HUES6 (cell line): Measurements from ENCODE around the gene TMEM170A.
"Not testable (repeated sequence)": the region's sequence is repeated elsewhere in the genome, so short reads cannot be mapped to it uniquely, and the experiment has no call there.

Source experiments
- H3K27ac ChIP-seq: 2 replicates; pipeline ENCODE4 v1.7.0; 2013; ENCODE audit warnings: low read depth, mild to moderate bottlenecking, low read length, inconsistent platforms
- H3K27me3 ChIP-seq: 2 replicates; pipeline ENCODE4 v1.6.1; 2013; ENCODE audit warnings: low read length; ENCODE audit not compliant: control insufficient read depth, insufficient read depth
- H3K36me3 ChIP-seq: 2 replicates; pipeline ENCODE4 v1.6.1; 2013; ENCODE audit warnings: low read length; ENCODE audit not compliant: control insufficient read depth, insufficient read depth
- H3K4me1 ChIP-seq: 2 replicates; pipeline ENCODE4 v1.6.1; 2013; ENCODE audit warnings: low read length; ENCODE audit not compliant: control insufficient read depth, insufficient read depth
- H3K4me3 ChIP-seq: 2 replicates; pipeline ENCODE4 v1.5.1; 2013; ENCODE audit warnings: low read depth, low read length
- H3K9ac ChIP-seq: one replicate; pipeline ENCODE4 v1.6.1; 2013; ENCODE audit warnings: mild to moderate bottlenecking, low read length
- H3K9me3 ChIP-seq: 2 replicates; pipeline ENCODE4 v1.6.1; 2013; ENCODE audit warnings: low read depth, low read length; ENCODE audit not compliant: control insufficient read depth, insufficient read depth

Gene TMEM170A

GRCh38 chr16:75462806-75463205 lies 1.7 kb downstream of the TMEM170A start:
- Histone ChIP-seq H3K9me3 (no peaks in the 10 kb centered on the region), H3K9ac (no peak overlapping the region), H3K4me1 (peaks cover 11% of the 10 kb centered on the region; the same call in 1 of the 2 replicates), H3K27ac (no peak overlapping the region), H3K4me3 (peak overlapping the region; percentile 99), H3K36me3 (no peaks in the 10 kb centered on the region; the same call in 1 of the 2 replicates), H3K27me3 (no peaks in the 10 kb centered on the region)

DNA sequence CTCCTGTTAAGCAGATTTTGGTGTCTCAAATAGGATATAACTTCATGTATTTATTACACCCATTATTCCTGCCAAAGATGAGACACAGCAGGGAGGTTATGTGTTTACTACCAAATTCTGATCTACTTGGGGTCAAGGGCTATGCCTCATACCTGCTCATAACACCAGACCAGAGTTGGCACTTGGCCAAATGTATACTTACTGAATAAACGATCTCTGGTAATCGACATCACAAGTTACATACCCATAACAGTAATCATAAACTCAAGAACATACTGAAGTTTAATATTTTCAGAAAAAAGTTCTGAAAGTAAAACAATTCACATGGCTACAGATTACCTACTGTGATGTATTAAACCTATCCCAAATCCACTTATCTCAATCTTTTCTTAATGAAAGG lies 2.9 kb downstream of the TMEM170A start:
- H3K27ac ChIP-seq, result no peak overlapping the region
- H3K4me3 ChIP-seq, result no peak overlapping the region
- peaks cover 23% of the 10 kb centered on the region for H3K4me1 ChIP-seq
- no peaks in the 10 kb centered on the region; the same call in 1 of the 2 replicates for H3K36me3 ChIP-seq
- H3K9ac ChIP-seq, result no peak overlapping the region
- no peaks in the 10 kb centered on the region for H3K27me3 ChIP-seq
- no peaks in the 10 kb centered on the region for H3K9me3 ChIP-seq

GRCh38 chr16:75460446-75460845 lies 4.0 kb downstream of the TMEM170A start:
- H3K4me1 ChIP-seq, result peaks cover 32% of the 10 kb centered on the region
- H3K27ac ChIP-seq, result no peak overlapping the region
- no peaks in the 10 kb centered on the region; the same call in 1 of the 2 replicates for H3K36me3 ChIP-seq
- no peaks in the 10 kb centered on the region for H3K27me3 ChIP-seq
- no peaks in the 10 kb centered on the region for H3K9me3 ChIP-seq
- H3K9ac ChIP-seq, result no peak overlapping the region
- H3K4me3 ChIP-seq, result no peak overlapping the region

DNA sequence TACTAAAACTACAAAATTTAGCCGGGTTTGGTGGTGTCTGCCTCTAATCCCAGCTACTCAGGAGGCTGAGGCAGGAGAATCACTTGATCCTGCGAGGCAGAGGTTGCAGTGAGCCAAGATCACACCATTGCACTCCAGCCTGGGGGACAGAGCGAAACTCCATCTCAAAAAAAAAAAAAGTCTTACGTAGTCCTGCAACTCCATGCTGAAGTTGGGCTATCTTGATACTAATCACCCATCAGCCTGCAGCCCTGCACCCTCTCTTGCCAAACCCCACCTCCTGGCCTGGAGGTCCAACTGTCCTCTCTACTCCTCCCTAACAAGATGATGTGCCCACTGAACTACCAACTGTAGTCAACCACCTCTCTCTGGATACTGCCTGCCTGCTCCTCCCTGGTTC lies 4.8 kb downstream of the TMEM170A start:
- H3K27ac ChIP-seq, result no peak overlapping the region
- H3K9me3 ChIP-seq, result no peaks in the 10 kb centered on the region
- no peak overlapping the region for H3K4me3 ChIP-seq
- no peaks in the 10 kb centered on the region; the same call in 1 of the 2 replicates for H3K36me3 ChIP-seq
- no peaks in the 10 kb centered on the region for H3K27me3 ChIP-seq
- no peak overlapping the region for H3K9ac ChIP-seq
- peaks cover 32% of the 10 kb centered on the region for H3K4me1 ChIP-seq

GRCh38 chr16:75458439-75458838 lies 6.0 kb downstream of the TMEM170A start:
- peaks cover 32% of the 10 kb centered on the region for H3K4me1 ChIP-seq
- no peak overlapping the region for H3K9ac ChIP-seq
- H3K27ac ChIP-seq, result no peak overlapping the region
- H3K36me3 ChIP-seq, result no peaks in the 10 kb centered on the region; the same call in 1 of the 2 replicates
- no peaks in the 10 kb centered on the region for H3K9me3 ChIP-seq
- no peaks in the 10 kb centered on the region for H3K27me3 ChIP-seq
- H3K4me3 ChIP-seq, result no peak overlapping the region

GRCh38 chr16:75458029-75458428 lies 6.5 kb downstream of the TMEM170A start:
- Histone ChIP-seq H3K4me1 (peaks cover 32% of the 10 kb centered on the region), H3K27me3 (no peaks in the 10 kb centered on the region), H3K27ac (no peak overlapping the region)

GRCh38 chr16:75457485-75458021 lies 6.9 kb downstream of the TMEM170A start:
- Histone ChIP-seq H3K9me3 (no peaks in the 10 kb centered on the region), H3K27ac (no peak overlapping the region), H3K9ac (no peak overlapping the region), H3K4me3 (no peak overlapping the region), H3K36me3 (no peaks in the 10 kb centered on the region; the same call in 1 of the 2 replicates), H3K27me3 (no peaks in the 10 kb centered on the region), H3K4me1 (peaks cover 28% of the 10 kb centered on the region)

More at GRCh38 chr16:75458029-75458428, 6.5 kb downstream of the TMEM170A start:
- Histone ChIP-seq H3K36me3 (no peaks in the 10 kb centered on the region; the same call in 1 of the 2 replicates), H3K9ac (no peak overlapping the region), H3K9me3 (no peaks in the 10 kb centered on the region), H3K4me3 (no peak overlapping the region)

GRCh38 chr16:75456971-75457370 lies 7.5 kb downstream of the TMEM170A start:
- no peak overlapping the region for H3K27ac ChIP-seq

GRCh38 chr16:75456486-75456885 lies 8.0 kb downstream of the TMEM170A start:
- not testable (repeated sequence) for H3K9me3 ChIP-seq, H3K9ac ChIP-seq, H3K27ac ChIP-seq, H3K27me3 ChIP-seq, H3K4me3 ChIP-seq, H3K36me3 ChIP-seq
- peaks cover 28% of the 10 kb centered on the region for H3K4me1 ChIP-seq

More at GRCh38 chr16:75456971-75457370, 7.5 kb downstream of the TMEM170A start:
- Histone ChIP-seq H3K36me3 (no peaks in the 10 kb centered on the region; the same call in 1 of the 2 replicates), H3K4me3 (no peak overlapping the region), H3K4me1 (peaks cover 28% of the 10 kb centered on the region), H3K9me3 (no peaks in the 10 kb centered on the region), H3K27me3 (no peaks in the 10 kb centered on the region), H3K9ac (no peak overlapping the region)

DNA sequence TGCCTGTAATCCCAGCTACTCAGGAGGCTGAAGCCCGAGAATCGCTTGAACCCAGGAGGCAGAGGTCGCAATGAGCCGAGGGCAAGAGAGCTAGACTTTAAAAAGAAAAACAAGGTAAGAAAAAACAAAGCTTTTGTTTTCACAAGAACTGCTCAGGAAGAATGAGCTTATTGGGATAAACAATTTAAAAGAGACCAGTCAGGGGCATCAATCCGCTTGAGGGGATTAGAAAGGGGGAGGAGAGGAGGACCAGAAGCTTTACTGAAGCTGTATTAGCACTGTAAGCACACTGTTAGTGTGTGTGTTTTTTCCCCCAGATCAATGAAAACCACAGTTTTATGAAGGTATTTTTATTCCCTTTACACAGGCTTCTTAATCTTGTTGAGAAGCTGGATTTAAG lies 8.8 kb downstream of the TMEM170A start:
- Histone ChIP-seq H3K27ac (no peak overlapping the region), H3K27me3 (no peaks in the 10 kb centered on the region), H3K4me3 (no peak overlapping the region), H3K9me3 (no peaks in the 10 kb centered on the region), H3K36me3 (peaks cover 9% of the 10 kb centered on the region), H3K9ac (no peak overlapping the region), H3K4me1 (peaks cover 28% of the 10 kb centered on the region)

DNA sequence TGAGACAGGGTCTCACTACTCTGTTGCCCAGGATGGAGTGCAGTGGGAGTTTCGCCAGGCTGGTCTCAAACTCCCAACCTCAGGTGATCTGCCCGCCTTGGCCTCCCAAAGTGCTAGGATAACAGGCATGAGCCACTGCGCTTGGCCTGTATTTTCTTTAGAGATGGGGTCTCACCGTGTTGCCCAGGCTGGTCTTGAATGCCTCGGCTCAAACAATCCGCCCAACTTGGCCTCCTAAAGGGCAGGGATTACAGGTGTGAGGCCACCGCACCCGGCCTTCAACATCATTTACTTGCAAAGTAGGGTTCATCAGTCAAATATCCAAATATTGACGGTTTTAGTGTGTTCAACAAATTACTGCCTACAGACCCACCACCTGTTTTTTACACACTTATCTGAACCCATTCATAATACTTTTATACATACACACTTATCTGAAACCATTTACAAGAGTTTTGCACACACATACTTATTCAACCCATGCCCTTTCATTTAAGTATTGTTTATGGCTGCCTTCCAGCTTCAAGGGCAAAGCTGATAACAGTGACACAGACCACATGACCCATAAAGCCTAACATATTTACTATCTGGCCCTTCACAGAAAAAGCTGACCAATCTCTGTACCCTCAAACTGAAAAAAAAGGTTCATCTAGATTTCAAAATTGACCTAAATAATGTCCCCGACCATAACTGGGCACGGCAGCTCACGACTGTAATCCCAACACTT lies 11.9 kb downstream of the TMEM170A start:
- Histone ChIP-seq H3K27me3 (no peaks in the 10 kb centered on the region), H3K4me3 (no peak overlapping the region), H3K9ac (no peak overlapping the region), H3K9me3 (no peaks in the 10 kb centered on the region), H3K4me1 (peaks cover 19% of the 10 kb centered on the region), H3K36me3 (peaks cover 31% of the 10 kb centered on the region), H3K27ac (no peak overlapping the region)
